ENCODE measurements around the gene PTCD1.
A peak's percentile ranks its signal among the peaks of the same experiment; 100 is the strongest.

GRCh38 chr7:99472561-99473314 is 34.1 kb upstream of the PTCD1 start, which contains the start of gene ZNF789:
- TF ChIP-seq EP300 (IDR thresholded peaks at IDR 0.05): no peak
- TF ChIP-seq CTCF (IDR thresholded peaks at IDR 0.05): peak in 1 of 3 donors; percentile 18

All from ovary (tissue), 3 donors.